BE2C (cell line): ENCODE data around the gene FSTL4.

Experiments used
- DNase-seq: peaks from one replicate; pipeline ENCODE4 v3.0.0-alpha.2; 2020
- H3K27me3 ChIP-seq: fragments of 250-450 bp; sonication (Bioruptor Pico); 2 replicates; pipeline ENCODE4 v1.5.1; 2020; ENCODE audit warnings: mild to moderate bottlenecking
- H3K36me3 ChIP-seq: fragments of 250-450 bp; sonication (Bioruptor Pico); 2 replicates; pipeline ENCODE4 v1.5.1; 2020; ENCODE audit warnings: mild to moderate bottlenecking
- H3K4me1 ChIP-seq: fragments of 250-450 bp; sonication (Bioruptor Pico); 2 replicates; pipeline ENCODE4 v1.5.1; 2020
- H3K4me3 ChIP-seq: 2 replicates; pipeline ENCODE4 v1.5.1; 2011; ENCODE audit warnings: low read depth, low read length
- H3K9me3 ChIP-seq: fragments of 250-450 bp; sonication (Bioruptor Pico); 2 replicates; pipeline ENCODE4 v1.5.1; 2020
- TF ChIP-seq, protein P1 (sequence below): IDR thresholded peaks from 2 replicates; pipeline ENCODE4 v1.5.1; 2012; ENCODE audit warnings: mild to moderate bottlenecking, low read depth, low read length

The FSTL4 gene

GRCh38 chr5:133307275-133307674, 305.1 kb downstream of the FSTL4 start:
- Histone ChIP-seq H3K4me1 (no peaks in the 10 kb centered on the region), H3K27me3 (no peaks in the 10 kb centered on the region), H3K9me3 (no peaks in the 10 kb centered on the region), H3K36me3 (no peaks in the 10 kb centered on the region), H3K4me3 (no peak overlapping the region)
- TF ChIP-seq, protein P1, sequence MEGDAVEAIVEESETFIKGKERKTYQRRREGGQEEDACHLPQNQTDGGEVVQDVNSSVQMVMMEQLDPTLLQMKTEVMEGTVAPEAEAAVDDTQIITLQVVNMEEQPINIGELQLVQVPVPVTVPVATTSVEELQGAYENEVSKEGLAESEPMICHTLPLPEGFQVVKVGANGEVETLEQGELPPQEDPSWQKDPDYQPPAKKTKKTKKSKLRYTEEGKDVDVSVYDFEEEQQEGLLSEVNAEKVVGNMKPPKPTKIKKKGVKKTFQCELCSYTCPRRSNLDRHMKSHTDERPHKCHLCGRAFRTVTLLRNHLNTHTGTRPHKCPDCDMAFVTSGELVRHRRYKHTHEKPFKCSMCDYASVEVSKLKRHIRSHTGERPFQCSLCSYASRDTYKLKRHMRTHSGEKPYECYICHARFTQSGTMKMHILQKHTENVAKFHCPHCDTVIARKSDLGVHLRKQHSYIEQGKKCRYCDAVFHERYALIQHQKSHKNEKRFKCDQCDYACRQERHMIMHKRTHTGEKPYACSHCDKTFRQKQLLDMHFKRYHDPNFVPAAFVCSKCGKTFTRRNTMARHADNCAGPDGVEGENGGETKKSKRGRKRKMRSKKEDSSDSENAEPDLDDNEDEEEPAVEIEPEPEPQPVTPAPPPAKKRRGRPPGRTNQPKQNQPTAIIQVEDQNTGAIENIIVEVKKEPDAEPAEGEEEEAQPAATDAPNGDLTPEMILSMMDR = no peak
- no peak for DNase-seq

GRCh38 chr5:133304707-133305216, 307.6 kb downstream of the FSTL4 start:
- H3K9me3 ChIP-seq = no peaks in the 10 kb centered on the region
- no peak overlapping the region for H3K4me3 ChIP-seq
- no peaks in the 10 kb centered on the region for H3K27me3 ChIP-seq
- no peak for DNase-seq
- no peaks in the 10 kb centered on the region for H3K4me1 ChIP-seq
- H3K36me3 ChIP-seq = no peaks in the 10 kb centered on the region
- TF ChIP-seq, protein P1 = no peak

DNA sequence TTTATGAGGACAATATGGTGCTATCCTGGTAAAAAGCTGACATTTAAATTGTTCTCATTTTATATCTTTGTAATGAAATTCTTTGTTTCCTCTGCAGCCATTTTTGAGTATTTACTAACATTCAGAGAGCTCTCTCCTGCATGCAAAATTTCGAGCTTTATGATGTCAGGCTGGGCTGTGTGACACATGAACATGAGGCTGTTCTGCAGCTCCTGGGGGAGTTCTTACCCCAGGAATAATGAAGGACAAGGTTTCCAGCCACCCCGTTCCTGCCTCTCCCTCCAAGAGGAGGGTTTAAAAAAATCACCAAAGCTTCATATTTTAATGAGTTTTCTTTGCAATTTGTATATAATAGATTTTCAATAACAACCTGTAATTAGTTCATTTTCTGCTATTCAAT, 308.2 kb downstream of the FSTL4 start:
- no peak for DNase-seq
- Histone ChIP-seq H3K9me3 (no peaks in the 10 kb centered on the region), H3K27me3 (no peaks in the 10 kb centered on the region), H3K4me3 (no peak overlapping the region), H3K4me1 (no peaks in the 10 kb centered on the region), H3K36me3 (no peaks in the 10 kb centered on the region)
- TF ChIP-seq, protein P1 = no peak

DNA sequence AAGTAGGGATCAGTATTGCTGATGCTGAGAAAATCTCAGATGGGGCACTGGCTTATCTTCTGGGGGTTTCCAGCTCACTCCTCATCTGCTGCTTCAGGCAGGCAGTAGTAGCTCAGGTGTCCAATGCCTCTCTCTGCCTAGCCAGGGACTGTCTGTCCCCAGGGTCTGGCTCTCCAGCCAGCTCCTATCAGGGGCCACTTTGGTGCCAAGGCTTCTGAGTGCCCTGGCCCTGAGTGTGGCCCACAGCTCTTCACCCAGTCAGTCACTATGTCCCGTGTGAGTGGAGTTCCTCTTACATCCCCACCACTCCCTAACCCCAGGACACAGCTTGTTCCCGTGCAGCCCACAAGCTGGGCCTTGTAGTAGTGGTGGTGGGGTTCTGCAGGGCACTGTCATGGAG, 309.0 kb downstream of the FSTL4 start:
- H3K27me3 ChIP-seq = no peaks in the 10 kb centered on the region
- DNase-seq = no peak
- H3K4me1 ChIP-seq = no peaks in the 10 kb centered on the region
- TF ChIP-seq, protein P1 = no peak
- H3K36me3 ChIP-seq = no peaks in the 10 kb centered on the region
- H3K9me3 ChIP-seq = no peaks in the 10 kb centered on the region
- no peak overlapping the region for H3K4me3 ChIP-seq

DNA sequence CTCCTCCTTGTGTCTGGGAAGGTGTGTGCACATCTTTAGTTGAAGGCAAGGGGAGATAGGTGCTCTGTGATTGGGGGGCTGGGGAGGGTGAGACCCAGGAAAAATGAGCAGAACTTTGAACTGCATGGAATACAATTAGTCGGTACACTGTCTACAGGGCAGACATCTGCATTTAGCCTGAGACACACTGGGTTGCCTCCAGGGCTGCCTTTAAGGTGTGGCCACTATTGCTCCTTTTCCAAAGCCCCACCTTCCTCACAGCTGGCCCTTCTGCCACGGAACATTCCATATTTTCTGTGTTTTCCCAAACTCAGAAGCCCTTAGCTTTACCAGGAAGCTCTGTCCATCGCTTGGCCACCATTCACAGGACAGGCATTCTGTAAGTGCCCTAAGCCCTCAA, 312.6 kb downstream of the FSTL4 start:
- TF ChIP-seq, protein P1 = no peak
- no peaks in the 10 kb centered on the region for H3K4me1 ChIP-seq
- H3K4me3 ChIP-seq = no peak overlapping the region
- H3K36me3 ChIP-seq = no peaks in the 10 kb centered on the region
- H3K27me3 ChIP-seq = no peaks in the 10 kb centered on the region
- DNase-seq = no peak
- no peaks in the 10 kb centered on the region for H3K9me3 ChIP-seq

- no peak overlapping the region for H3K4me3 ChIP-seq
- H3K36me3 ChIP-seq = no peaks in the 10 kb centered on the region
- no peaks in the 10 kb centered on the region for H3K27me3 ChIP-seq
- H3K4me1 ChIP-seq = no peaks in the 10 kb centered on the region
- H3K9me3 ChIP-seq = no peaks in the 10 kb centered on the region
- TF ChIP-seq, protein P1 = no peak
- no peak for DNase-seq
Observed at GRCh38 chr5:133299021-133299420, 313.3 kb downstream of the FSTL4 start.
